Esophagus muscularis mucosa (tissue), 4 donors: Measurements from ENCODE around the gene DDX23.

ENCODE experiments used
- EP300 ChIP-seq: sonication (generic); formaldehyde crosslinking; IDR thresholded peaks from one replicate; pipeline ENCODE4 v1.6.1; 2017; ENCODE audit warnings: antibody characterized with exemption
- POLR2A ChIP-seq: fragments of 450-650 bp; IDR thresholded peaks from one replicate; pipeline ENCODE4 v1.6.1; 2017; ENCODE audit warnings: antibody characterized with exemption, moderate library complexity, mild to moderate bottlenecking, low read depth
- TF ChIP-seq, protein P1 (sequence below), 3 experiments: fragments of 200-600 bp in 2 of 3; fragments of 450-650 bp in 1 of 3; sonication (generic) in 2 of 3; IDR thresholded peaks; one replicate each; pipeline ENCODE4 v1.5.1; 2017 to 2019; ENCODE audit warnings: antibody characterized with exemption in 3 of 3, mild to moderate bottlenecking in 2 of 3, moderate library complexity in 1 of 3

DNA sequence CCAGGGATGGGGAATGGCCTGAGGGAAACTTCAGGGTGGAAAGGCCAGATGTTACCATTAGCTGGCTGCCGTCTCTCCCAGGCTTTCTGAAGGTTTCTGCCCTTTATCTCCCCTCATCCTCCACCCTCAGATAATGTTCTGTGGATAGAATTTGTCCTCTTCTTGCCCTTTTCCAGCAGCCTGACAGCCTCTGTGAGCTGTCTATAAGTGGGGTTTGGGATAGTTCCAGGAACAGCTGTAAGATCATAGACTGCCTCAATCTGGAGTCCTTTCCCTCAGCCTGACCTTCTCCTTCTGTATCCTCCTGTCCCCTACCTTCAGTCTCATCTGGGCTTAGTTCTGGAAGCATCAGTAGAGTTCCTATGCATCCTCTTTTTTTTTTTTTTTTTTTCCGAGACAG lies 16.5 kb upstream of the DDX23 start:
- TF ChIP-seq EP300 (no peak), POLR2A (no peak)
- TF ChIP-seq, protein P1, sequence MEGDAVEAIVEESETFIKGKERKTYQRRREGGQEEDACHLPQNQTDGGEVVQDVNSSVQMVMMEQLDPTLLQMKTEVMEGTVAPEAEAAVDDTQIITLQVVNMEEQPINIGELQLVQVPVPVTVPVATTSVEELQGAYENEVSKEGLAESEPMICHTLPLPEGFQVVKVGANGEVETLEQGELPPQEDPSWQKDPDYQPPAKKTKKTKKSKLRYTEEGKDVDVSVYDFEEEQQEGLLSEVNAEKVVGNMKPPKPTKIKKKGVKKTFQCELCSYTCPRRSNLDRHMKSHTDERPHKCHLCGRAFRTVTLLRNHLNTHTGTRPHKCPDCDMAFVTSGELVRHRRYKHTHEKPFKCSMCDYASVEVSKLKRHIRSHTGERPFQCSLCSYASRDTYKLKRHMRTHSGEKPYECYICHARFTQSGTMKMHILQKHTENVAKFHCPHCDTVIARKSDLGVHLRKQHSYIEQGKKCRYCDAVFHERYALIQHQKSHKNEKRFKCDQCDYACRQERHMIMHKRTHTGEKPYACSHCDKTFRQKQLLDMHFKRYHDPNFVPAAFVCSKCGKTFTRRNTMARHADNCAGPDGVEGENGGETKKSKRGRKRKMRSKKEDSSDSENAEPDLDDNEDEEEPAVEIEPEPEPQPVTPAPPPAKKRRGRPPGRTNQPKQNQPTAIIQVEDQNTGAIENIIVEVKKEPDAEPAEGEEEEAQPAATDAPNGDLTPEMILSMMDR (IDR thresholded peaks at IDR 0.05): no peak
